GM12892 (cell line): ENCODE measurements around the gene GSK3A.
A peak's percentile ranks its signal among the peaks of the same experiment; 100 is the strongest.

Experiments used
- DNase-seq: peaks from one replicate; pipeline ENCODE4 v3.0.0; 2011; ENCODE audit not compliant: insufficient read length
- FAIRE-seq: peaks from 2 replicates; lab custom pipeline; 2011; peaks lifted over from hg19 to GRCh38; lab: Jason Lieb, UNC
- POLR2A ChIP-seq: IDR thresholded peaks from 2 replicates; pipeline ENCODE4 v1.6.1; 2011; ENCODE audit warnings: low read depth, low read length, control low read depth
- POLR2AphosphoS5 ChIP-seq: IDR thresholded peaks from 2 replicates; pipeline ENCODE4 v1.6.1; 2011; ENCODE audit warnings: low read depth, low read length, control low read depth
- TAF1 ChIP-seq: IDR thresholded peaks from 2 replicates; pipeline ENCODE4 v1.6.1; 2011; ENCODE audit warnings: low read depth, mild to moderate bottlenecking, control low read depth, low read length, borderline replicate concordance

GSK3A gene

DNA sequence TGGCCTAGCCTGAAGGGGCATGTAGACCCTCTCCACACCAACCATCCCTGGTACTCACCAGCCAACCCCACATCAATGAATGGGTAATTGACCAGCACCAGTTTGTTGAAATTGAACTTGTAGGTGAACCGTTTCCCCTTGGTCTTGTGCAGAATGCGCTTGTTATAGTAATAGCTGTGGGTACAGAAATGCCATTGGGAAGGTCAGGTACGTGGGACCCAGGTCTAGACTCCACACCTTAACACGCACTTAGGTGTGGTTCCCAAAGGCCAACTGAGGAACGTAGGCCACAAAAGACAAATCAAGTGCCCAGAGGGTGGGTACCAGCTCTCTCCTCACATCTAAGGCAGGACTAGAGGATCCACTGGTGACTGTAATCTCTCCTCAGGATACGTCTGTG, 7.4 kb upstream of the GSK3A start:
- no peak for TF ChIP-seq POLR2A
- no peak for TF ChIP-seq POLR2AphosphoS5
- TF ChIP-seq TAF1 = no peak
- no peak for FAIRE-seq
- no peak for DNase-seq

DNA sequence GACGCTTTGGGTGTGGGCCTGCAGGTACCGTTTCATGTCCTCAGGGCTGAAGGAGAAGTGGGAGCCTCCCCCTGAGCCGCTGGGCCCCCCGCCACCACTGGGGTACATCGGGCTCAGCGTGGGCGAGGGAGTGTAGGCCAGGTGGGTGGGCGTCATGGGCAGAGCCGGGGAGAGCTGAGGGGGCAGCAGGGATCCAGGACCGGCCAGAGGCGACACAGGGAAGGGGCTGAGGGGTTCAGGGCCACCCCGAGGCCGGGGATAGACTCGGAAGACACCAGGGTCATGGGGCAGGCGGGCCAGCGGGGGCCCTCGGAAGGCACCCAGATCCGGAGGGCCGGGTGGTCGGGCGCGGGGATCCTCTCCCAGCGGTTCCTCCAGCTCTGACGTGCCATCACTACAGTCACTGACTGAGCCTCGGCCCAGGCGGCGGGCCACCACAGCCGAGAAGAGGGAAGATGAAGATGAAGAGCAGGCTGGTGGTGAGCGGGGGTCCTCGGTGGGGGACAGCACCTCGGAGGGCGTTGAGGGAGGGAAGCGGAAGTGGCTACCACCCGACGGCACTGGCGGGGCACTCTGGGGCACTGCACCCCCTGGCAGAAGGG, 6.8 kb upstream of the GSK3A start:
- TF ChIP-seq POLR2AphosphoS5 = no peak
- TF ChIP-seq TAF1 = no peak
- TF ChIP-seq POLR2A = no peak
- DNase-seq (no peak), FAIRE-seq (no peak)

DNA sequence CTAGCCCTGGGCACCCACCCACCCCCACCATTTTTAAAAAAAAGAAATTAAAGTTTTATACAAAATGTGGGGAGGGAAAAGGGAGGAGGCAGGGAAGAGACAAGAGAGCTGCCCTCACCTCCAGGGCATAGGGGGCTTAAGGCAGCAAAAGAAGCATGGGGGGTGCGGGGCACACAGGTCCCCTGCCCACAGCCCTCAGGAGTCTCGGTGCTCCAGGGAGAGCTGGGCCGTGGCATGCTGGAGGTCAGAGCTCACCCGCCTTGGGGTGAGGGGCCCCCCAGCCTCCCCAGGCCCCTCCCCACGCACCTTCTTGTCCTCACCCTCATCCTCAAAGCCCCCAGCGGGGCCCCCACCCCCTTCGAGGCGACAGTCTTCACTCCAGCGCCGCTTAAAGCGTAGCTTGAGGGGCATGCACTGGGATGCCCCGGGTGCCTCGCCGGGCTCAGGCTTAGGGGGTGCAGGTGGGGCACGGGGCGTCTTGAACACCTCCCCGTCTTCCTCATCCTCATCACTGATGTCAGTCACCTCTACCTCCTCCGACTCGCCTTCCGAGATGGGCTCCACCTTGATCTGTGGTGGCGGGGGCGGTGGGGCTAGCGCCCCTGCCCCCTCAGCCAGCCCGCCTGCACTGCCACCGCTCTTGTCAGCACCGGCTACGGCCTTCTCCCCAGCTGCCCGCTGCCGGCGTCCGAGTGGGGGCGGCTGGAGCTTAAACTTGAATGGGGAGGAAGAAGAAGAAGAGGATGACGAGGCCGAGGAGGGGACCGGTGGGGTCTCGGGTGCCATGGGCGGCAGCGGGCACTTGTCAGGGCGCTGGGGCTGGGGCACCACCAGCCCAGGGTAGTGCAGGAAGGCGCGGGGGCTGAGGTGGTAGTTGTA, 6.1 kb upstream of the GSK3A start:
- TF ChIP-seq TAF1 (no peak), POLR2A (no peak), POLR2AphosphoS5 (no peak)
- FAIRE-seq (no peak), DNase-seq (no peak)

DNA sequence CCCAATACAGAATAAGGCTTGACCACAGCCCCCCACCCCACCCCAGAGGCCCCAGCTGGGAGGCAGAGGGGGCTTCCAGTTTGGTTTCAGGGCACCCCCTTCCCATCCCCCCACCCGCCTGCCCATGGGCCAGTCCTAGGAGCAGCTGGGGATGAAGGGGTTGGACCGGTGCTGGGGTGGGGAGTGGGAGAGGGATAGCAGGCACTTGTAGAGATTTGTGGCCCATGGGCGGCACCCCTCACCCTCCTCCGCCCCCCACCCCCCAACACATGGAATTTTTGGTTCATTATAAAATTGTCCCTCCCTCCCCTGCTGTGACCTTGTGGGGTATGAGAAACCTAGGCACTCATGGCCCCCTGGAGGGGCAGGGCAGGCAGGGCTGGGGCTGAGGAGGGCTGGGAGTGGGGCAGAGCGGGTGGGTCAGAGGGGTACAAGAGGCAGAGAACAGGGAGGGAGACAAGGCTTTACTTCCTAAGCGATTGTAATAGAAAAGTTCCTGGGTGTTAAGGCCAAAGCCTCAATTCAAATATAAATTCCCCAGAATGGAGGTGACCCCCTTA, 5.3 kb upstream of the GSK3A start:
- FAIRE-seq = no peak
- TF ChIP-seq POLR2AphosphoS5 (no peak), TAF1 (no peak), POLR2A (no peak)
- DNase-seq = no peak

DNA sequence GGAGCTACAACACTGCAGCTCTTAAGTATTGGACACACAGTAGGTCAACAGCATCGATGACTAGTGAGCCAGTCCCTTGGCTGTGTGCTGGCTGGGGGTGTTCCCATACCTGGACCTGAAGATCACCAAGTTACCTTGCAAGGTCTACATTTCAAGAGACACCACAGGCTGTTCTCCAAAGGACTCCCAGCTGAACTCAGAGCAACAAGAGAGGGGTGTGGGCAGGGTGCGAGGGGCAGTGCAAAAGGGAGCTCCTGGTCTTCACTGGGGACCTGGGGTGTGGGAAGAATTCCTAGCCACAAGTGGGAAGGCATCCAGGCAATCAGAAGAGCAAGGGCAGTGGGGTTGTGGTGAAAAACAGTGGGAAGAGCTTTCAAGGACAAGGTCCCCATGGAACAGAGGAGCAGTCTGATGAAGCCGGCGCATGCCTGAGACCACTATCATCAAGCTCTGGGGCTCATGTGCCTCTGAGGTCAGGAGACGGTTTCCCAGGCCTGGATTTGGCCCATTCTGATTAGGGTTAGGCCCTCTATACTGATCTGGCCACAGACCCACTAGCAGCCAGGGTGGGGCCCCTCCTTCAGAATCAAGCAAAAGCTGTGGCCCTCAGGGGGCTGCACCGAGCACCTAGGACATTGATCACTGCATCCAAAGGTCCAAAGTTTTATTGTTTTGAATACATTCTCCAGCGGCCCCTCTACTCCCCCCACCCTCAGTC, 4.7 kb upstream of the GSK3A start:
- TF ChIP-seq POLR2AphosphoS5 = no peak
- TF ChIP-seq POLR2A = 0 out of 2 replicates have a peak, but pooled peaks have one; percentile 18
- TF ChIP-seq TAF1 = no peak
- no peak for FAIRE-seq
- DNase-seq = no peak

DNA sequence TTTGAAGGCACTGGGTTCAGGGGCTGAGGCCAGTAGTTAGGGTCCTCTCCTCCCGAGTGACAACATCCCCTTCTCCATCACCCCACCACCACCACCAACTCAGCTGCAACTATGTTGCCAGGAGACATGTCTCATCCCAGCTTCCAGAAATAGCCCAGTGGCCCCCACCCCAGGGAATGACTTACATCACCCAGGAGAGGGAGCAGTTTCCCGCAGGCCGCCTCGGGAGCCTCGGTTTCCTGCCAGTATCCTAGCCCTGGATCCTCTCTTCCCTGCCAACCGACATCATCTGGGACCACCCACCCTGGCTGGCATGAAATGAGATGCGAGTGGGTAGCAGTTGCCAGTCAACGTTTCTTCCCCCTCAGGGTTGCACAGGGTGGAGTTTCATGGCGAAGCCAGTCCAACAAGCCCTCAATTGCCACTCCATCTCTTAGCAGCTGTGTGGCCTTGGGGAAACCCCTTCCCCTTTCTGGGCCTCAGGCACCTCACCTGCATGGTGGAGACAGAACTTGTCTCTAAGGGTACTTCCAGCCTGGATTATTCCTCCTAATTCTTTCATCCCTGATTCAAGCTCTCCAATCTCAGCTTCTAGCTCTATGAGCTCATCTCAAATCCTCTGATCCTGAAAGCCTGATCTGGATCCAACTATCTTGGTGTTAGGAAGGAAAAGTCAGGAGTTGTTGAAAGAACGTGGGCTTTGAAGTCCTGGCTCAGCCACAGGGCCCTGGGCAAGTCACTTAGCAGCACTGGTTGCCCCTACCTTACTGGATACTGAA, 3.9 kb upstream of the GSK3A start:
- DNase-seq = no peak
- no peak for FAIRE-seq

DNA sequence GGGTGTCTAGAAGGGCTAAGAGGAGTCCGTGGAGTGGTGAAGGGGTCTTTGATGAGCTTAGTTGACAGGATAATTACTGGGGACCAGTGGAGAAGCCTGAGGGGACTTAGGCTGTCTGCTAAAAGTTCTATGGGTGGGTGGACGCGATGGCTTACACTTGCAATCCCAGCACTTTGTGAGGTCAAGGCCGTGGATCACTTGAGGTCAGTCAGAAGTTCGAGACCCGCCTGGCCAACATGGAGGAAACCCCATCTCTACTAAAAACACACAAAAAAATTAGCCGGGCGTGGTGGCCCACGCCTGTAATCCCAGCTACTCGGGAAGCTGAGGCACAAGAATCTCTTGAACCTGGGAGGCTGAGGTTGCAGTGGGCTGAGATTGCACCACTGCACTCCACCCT, 2.8 kb upstream of the GSK3A start:
- no peak for TF ChIP-seq POLR2AphosphoS5
- no peak for TF ChIP-seq TAF1
- DNase-seq = no peak
- no peak for FAIRE-seq

More for the DNA sequence above, 3.9 kb upstream of the GSK3A start:
- TF ChIP-seq TAF1 = no peak
- no peak; the same call in 1 of the 2 replicates for TF ChIP-seq POLR2A
- TF ChIP-seq POLR2AphosphoS5 = no peak

DNA sequence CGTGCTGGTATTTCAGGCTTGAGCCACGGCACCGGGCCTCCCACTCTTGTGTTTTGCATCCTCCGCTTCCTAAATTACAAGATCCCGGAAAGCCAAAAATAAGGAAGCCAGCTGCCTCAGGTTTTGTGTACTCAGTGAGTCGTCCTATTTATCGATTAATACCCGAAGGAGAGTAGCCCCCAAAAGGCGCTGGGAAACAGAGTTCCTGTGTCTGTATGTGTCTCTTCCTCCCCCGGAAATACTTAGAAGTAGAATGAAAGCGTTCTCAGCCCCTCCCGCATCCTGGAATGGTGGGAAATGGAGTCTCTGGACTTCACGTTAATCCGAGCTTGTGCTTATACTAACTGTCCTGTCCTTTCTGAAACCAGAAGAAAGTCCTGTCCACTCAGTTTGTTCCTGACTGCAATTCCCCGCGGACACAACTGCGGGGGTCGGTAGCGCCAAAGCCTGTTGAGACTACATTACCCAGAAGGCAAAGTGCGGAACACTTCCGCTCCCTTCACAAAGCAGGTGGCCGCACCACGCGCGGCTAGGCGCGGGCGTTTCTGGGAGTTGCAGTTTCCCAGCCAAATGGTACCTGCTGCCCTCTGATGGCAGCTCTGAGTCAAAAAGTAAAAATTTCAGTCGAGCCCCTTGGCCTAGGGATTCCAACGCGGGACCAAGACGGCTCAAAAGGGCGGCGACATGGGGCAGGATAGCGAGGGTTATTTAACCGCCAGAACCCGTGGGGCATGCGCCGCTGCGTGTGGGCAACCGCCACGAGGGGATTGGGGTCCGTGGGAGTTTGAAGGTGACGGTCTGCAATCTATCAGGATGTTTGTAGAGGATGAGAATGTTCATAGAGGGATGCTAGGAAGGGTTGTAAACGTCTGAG, 2.2 kb upstream of the GSK3A start:
- FAIRE-seq = peak; percentile 96
- peak; percentile 87 for DNase-seq
- peak; percentile 54; the same call in 1 of the 2 replicates for TF ChIP-seq TAF1
- TF ChIP-seq POLR2A = no peak; the same call in 1 of the 2 replicates

DNA sequence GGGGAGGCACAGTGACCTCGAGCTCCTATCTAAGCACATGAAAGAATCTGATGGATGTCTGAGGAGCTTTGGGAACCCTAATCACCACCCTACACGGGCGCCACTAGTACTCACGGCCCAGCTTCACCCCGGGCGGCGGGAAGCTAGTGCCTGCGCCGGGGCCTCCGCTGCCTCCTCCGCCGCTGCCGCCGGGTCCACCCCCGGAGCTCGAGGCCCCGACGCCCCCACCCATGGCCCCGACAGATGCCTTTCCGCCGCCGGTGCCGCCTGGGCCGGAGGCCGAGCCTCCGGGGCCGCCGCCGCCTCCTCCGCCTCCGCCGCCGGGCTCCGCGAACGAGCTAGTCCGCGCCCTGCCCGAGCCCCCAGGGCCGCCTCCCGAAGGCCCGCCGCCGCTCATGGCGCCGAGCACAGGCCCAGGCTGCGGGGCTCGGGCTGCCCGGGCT, 312 bp downstream of the GSK3A start:
- DNase-seq = no peak
- no peak for FAIRE-seq
- TF ChIP-seq POLR2AphosphoS5 (no peak; the same call in 1 of the 2 replicates), TAF1 (no peak), POLR2A (no peak)

DNA sequence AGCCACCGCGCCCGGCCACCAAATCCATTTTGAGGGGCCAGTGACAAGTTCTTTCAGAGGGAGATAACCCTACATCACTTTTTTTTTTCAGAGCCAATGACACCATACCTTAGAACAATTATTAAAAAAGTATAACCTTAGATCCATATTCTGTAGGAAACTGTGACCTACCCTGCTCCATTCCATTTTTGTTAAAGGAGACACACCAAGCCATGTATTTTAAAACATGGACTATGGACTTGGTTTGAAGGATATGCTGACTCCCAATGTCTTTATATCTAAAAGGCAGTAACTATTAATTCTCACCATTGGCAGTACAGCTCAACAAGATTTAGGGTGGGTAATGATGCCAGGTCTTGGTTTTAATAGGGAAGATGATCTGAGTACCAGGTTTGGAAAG, 1.1 kb downstream of the GSK3A start:
- TF ChIP-seq POLR2A (no peak), TAF1 (no peak), POLR2AphosphoS5 (no peak)
- DNase-seq (no peak), FAIRE-seq (no peak)

DNA sequence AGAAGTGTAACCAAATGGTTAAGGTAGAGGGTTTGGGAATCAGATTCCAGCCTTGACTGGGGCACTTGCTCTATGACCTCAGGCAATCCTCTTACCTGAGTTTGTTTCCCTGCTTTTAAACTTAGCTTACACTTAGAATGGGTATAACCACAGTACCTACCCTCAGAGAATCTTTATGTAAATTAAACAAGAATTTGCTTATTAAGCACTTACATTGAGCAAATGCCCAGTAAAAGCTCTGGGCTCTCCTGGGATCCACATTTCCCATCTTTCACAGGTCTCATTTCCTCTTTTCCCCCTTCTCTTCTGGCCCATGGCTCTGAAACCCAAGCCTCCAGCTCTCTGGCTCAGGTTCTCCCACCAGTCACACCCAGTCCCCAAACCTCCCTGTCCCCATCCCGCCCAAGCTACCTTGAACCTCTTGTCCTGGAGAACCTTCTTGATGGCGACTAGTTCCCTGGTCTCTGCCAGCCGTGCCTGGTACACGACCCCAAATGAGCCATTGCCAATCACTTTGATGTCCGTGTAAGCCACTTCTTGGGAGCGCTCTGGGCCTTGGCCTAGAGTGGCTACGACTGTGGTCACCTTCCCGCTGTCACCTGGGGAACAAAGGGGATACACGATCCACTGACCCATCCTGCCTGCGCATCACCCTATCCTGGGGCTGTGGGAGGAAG, 2.7 kb downstream of the GSK3A start:
- no peak for FAIRE-seq

More for the DNA sequence above, 2.7 kb downstream of the GSK3A start:
- DNase-seq = no peak
- TF ChIP-seq TAF1 (no peak), POLR2A (no peak), POLR2AphosphoS5 (no peak)
